Stromal cell of bone marrow (primary cell): Measurements from ENCODE around the gene GJD4.

Source experiments
- DNase-seq: peaks from one replicate; pipeline ENCODE4 v3.0.0-alpha.2; 2012; ENCODE audit warnings: low read depth

Gene GJD4, protein sequence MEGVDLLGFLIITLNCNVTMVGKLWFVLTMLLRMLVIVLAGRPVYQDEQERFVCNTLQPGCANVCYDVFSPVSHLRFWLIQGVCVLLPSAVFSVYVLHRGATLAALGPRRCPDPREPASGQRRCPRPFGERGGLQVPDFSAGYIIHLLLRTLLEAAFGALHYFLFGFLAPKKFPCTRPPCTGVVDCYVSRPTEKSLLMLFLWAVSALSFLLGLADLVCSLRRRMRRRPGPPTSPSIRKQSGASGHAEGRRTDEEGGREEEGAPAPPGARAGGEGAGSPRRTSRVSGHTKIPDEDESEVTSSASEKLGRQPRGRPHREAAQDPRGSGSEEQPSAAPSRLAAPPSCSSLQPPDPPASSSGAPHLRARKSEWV

DNA sequence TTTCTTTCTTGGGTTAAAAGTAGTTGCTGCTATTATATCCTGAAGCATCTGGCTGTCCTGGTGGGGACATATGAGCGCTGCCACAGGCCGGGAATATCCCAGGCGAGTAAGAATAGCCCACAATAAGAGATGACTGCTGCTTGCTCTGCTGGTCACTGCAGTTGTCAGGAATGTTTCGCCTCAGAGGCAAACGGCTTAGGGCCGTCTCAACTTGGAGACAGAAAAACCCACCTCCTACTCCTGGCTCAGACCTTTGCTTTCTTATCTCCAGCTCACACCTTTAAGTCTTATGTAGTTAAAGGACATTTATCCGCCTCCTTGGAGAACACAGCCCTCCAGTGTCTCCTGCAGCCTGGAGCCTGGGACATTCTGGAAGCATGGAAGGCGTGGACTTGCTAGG, at the start of gene GJD4:
Gene GJD4 (plus strand): TSS at position 151 of the 400 bp plus-strand sequence. CDS start 227 bp downstream, at position 378.
- DNase-seq, result no peak

DNA sequence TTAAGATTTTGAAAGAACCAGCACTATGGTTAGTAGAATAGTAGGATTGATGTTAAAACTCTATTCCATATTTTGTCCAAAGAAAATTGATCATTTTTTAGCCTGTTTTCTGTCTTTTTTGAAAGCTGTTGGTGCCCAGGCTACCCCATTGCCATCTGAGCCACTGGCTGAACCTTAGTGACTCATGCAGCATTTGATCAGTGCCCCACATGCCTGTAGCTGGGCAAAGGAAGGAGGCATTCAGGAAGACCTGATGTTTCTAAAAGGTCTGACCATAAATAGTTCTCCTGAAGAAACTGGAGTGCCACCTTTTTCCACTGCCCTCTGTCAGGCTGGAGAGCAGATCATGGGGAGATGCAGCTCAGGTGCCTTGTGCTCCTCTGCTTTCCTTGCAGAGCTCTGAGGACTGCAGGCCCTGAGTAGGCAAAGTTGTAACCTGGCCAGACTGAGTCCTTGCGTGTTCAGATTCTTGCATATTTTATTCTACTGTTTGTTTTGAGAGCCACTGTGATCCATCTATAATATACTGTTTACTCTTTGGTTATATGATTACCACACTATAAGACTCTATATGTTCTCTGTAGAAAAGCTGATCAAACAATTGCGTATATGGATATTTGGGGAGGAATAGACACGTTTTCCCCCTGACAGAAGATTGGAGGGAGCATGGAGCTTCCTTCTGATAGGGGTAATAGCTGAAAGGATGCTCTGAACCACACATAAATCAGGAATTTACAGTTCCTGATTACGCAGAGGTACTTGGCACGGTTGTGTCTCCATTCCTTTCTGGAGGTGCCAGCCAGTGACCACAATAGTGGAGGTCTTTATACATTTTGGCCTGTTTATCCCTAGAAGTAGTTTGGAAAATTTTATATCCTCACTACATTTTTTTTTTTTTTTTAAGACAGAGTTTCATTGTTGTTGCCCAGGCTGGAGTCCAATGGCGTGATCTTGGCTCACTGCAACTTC, 48.9 kb upstream of the GJD4 start:
- DNase-seq, result no peak

DNA sequence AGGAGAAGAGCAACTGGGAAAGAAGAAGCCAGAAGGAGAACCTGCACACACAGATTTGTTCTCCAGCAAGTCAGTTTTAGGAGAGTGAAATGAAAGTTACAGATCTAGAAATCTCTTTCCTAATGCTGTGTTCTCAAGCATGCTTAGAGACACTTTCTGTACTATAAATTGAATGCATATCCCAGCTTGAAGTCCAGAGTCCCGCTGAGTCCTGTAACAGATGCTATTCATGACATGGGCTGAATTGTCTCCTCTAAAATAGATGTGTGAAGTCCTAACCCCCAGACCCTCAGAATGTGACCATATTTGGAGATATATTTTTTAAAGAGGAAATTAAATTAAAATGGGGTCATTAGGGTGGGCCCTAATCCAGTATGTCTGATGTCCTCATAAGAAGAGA, 46.9 kb upstream of the GJD4 start:
- DNase-seq, result no peak

DNA sequence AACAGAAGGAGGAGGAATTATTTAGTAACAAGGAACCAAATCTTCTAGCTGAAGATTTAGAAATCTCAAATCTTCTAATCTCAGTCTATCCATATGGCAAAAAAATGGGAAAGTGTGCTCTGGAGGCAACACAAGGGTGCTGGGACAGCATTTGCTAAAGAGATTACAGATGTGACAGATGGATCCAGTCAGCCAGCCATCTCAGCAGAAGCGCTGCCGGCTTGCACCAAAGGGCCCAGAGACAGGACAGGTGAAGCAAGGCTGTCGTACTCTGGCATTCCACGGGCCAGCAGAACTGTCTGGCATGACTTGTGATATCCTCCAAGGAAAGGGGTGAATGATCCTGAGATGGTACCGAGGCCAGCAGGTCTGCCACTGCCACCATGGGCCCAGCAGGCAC, 45.7 kb upstream of the GJD4 start:
- no peak for DNase-seq

DNA sequence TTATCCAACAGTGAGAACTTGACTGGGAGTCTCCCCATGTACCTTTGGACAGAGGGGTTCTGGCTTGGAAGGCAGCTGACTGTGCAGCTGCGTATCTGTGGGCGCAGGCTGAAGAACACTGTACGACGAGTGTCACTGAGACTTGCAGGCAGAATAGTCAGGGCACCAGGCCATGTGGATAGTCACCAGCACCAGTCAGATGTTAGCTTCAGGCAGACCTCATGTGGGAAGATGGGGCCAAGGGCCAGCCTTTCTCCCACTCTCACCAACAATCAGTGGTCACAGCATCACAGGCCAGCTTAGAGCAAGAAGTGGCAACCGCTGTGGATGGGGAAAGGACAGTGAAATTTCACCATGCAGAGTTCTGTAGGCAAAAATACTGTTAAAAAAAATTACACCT, 43.4 kb upstream of the GJD4 start:
- no peak for DNase-seq

DNA sequence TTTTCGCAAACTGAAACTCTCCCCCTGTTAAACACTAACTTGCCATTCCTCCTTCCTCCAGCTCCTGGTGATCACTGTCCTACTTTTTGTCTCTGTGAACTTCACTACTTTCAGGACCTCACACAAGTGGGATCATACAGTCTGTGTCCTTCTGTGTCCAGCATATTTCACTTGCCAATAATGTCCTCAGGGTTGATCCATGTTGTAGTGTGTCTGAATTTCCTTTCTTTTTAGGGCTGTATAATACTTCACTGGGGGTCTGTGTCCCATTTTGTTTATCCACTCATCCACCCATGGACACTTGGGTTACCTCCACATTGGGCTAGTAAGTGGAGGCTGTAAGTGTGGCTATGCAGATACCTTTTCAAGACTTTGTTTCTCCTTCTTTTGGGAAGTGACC, 42.7 kb upstream of the GJD4 start:
- no peak for DNase-seq

DNA sequence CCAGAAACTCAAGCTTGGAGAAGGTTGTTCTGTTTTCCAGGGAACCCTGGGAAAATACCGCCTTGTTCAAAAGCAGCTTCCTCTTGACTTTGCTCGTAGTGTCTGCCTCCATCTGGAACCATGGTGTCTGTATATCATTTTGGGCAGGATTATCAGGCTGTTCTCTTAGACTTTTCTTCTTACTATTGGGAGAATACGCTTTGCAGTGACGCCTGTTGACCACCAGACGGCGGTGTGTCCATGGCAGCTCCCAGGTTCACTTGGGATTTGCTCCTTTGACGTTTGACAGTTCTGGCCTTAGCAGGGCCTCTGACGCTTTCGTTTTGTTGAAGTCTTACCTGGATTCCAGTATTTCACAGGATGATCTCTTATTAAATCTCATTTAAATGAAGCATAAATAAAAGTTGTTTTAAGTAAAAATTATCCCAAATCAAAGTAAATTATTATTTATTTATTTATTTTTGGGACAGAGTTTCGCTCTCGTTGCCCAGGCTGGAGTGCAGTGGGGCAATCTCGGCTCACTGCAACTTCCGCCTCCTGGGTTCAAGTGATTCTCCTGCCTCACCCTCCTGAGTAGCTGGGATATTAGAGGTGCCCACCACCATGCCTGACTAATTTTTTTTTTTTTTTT, 41.8 kb upstream of the GJD4 start:
- DNase-seq, result peak; percentile 58

DNA sequence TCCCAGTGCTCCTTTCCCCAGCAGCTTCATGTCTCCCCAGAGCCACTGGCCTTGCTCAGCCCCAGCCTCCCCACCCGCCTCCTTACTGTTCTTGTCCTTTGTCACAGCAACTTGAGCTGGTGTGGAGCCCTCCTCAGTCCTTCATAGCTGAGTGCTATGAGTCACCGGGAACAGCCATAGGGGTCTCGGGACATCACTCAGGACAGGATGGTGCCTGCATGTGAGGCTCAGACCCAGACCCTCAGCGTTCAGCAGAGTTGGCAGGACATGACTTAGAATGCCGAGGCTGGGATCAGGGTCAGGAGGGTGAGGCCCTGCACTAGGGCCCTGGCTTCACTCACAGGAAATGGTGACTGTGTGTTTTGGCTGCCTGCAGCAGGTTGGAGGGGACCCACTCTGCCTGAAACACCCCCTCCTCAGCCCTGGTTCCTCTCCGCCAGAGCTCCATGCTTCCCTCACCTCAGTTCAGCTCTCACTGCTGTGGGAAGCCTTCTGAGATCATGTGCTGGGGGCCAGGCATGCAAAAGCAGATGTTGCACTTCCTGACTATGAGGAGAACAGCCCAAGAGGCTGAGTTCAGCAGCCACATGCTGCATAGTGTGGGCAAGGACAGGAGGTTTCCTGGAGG, 40.7 kb upstream of the GJD4 start:
- DNase-seq, result no peak

DNA sequence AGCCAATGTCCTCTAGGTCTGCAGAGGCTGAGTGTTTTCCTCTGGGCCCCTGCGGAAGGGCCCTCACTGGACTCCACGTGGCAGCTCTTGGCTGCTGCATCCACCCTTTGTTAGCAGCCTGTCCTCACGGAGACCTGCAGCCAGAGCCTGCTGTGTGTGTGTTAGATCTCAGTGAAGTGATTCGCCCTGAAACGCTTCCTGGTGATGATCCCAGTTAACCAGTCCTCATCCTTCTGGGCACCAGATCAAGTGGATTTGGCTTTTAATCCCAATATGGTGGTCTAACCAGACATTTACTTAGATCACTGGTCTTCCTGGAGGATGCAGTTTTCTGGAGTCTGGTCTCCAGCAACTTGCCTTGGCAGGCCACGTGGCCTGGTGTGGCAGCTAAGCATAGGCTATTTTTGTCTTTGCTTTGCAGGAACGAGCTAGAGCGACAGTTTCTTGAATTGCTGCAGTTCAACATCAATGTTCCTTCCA, 39.5 kb upstream of the GJD4 start:
- no peak for DNase-seq

DNA sequence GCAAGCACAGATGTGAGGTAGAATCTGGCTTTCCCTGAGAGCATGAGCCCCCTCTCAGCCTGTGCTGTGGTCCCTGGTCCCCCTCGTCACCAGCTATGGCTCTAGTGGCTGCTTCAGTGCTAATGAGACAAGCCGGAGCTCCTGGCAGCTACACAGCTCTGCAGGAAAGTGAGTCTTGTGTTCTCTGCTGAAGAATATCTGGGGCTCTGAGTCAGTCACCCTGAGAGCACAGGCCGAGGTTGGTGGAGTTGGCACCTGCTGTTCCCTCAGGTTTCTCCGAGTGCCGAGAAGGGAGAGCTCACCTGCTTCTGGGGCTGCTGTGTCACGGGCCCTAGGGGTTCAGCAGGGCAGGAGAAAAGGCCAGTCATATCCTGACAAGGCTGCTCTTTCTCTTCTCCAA, 37.2 kb upstream of the GJD4 start:
- DNase-seq, result no peak

DNA sequence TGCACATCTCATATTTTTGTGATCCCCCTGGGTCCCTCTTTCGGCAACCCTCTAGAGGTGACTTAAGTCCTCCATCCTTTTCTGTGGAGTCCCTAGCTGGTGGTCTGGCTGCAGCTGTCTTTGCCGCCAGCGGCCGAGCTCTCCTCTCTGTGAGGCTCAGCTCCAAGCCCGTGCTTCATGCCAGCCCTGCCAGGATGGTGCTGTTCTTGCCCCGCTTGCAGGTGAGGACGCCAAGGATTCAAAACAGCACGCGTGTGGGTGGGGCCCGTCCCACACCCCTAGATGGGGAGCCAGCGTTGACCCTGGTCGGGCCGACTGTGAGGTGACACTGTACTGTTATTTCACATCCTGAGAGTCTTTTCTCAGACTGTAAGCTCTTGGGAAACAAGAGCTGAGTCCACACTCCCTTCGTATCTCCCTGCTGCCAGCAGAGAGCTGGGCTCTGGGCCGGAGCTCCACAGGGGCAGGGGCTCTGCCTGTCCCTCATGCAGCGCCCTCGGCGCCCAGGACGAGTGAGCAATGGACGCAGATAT, 36.6 kb upstream of the GJD4 start:
- DNase-seq, result no peak

DNA sequence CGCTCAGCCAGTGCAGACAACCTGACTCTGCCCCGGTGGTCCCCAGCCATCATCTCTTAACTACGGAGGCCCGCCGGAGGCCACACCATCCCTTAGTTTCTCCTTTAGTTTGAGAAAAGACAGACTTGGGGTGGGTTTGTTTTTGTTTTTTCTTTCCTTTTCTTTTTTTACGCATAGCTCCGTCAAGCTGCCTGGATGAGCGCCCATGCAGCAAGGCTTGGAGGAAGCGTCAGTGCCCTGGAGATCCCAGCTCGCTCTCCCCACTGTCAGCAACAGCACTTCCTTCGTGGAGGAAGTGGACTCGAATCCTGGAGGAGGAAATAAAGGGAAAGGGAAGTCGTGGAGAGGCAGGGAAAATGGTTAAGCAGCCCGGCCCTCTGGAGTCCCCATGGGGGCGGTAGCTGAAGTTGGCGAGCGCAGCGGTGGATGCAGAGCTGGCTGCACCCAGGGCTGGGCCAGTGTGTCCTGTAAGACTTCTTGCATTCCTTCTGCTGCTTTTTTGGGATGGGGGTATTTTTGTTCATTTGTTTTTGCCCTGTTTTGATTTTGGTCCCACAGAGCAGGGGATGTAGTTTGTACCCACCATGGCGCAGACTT, 35.9 kb upstream of the GJD4 start:
- no peak for DNase-seq

DNA sequence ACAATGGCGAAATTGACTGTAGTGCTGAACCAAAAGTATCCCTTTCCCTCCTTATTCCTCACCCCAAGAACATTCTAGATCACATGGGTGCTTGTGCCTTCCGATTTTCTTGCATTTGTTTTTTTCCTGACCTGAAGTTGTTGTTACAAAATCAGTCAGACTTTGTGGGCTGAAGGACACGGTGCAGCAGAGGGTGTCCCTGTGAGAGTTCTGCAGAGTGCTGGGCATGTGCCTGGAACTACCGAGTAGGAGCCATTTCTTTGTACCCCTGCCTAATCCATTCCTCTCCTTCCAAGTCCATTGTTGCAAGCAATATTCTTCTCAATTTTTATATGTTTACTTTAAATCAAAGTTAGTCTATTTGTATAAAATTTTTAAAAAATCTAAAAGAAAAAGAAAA, 35.3 kb upstream of the GJD4 start:
- no peak for DNase-seq

DNA sequence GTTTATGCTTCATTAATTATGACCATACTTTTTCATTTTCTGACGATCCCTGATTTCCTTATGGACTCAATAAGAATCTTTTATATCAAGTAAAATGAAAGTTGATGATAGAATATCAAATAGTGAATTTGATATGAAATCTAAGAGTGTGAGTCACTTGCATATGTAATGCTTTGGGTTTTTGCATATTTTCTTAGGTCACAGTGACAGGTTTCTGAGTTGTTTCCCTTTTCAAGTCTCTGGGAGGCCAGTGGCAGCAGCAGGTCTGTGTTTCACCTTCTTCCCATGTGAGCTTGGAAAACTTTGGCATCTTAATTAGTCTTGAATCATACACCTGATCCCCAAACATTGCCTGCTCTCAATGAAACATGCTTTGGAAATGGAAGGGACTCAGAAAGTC, 34.7 kb upstream of the GJD4 start:
- no peak for DNase-seq

DNA sequence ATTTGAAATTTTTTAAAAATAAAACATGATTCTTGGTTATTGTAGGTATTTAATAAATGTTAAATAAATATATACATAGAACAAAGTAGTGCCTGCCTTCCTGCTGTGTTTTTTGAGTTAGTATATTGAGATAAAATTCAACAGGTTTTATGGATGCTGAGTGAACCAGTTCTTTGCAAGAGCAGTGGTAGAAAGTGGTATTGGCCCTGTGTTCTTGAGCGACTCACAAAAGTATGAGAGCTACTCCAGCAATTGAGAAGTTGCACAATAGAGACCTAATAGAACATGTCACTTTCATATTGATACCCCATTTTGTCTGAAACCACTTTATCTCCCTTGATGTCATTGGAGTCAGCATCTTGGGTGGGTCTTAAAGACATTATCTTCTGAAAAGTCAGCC, 32.6 kb upstream of the GJD4 start:
- no peak for DNase-seq

DNA sequence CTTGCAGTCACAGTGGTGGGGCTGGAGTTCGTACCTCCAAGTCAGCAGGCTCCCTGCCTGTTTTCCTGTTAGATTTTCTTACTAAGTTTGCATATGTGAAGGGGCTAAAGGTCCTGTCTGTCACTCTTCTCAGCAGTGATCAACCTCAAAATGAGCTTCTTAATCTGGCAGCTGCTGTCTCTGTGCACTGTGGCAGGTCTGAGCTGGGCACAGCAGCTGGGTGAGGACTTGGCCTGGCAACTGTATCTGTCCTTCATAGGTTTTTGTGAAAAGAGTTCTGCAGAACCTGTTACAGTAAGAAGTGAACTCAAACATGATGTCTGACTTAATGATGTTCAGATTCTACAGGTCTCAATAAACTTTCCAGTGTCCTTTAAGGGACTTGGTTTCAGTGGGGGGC, 31.3 kb upstream of the GJD4 start:
- no peak for DNase-seq

DNA sequence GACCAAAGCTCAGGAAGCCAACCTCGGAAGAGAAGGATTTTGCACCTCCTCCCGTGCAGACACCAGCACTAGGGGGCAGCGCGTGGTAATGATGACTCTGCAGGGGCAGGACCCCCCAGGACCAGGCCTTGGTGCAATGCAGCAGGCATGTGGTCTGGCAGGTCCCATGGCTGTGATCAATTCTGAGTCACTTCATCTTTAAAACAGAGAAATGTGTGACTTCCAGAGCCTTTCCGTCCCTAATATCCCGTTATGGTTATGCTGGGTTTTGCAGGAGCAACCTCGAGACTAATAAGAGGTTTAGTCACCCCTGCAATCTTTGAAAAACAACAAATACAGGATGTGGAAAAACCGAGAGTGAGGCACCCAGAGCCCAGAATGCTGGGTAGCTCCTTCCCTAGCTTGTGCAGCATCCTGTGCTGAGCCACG, 30.2 kb upstream of the GJD4 start:
- peak; percentile 94 for DNase-seq

DNA sequence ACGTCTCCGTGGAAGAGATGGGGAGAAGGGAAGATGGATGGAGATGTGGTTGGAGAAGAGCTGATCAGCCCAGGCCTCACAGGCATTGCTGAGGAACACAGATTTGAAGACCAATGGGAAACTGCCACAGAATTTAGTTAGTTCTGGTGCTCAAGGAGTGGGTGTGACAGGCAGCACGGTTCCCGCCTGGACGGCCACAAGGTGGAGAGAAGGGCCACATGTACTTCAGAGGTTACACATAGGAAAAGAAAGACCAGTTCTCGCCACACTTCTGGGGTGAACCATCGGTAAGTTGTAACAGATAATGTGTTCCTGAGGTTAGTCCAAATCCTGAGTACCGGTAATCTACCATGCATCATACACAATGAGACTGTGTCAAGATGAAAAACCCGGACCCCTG, 29.5 kb upstream of the GJD4 start:
- no peak for DNase-seq

DNA sequence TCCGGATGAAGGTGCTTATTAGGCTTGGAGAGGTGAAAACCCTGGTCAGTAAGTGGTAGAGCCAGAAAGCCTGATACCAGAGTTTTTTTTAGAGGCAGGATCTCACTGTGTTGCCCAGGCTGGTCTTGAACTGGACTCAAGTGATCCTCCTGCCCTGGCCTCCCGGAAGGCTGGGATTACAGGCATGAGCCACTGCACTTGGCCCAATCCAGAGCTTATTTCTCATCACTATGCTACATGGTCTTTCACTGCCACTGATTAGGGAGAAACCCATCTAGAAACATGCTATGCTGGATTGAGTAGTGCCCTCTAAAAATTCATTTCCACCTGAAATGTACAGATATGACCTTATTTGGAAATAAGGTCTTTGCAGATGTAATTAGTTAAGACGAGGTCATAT, 28.4 kb upstream of the GJD4 start:
- no peak for DNase-seq

DNA sequence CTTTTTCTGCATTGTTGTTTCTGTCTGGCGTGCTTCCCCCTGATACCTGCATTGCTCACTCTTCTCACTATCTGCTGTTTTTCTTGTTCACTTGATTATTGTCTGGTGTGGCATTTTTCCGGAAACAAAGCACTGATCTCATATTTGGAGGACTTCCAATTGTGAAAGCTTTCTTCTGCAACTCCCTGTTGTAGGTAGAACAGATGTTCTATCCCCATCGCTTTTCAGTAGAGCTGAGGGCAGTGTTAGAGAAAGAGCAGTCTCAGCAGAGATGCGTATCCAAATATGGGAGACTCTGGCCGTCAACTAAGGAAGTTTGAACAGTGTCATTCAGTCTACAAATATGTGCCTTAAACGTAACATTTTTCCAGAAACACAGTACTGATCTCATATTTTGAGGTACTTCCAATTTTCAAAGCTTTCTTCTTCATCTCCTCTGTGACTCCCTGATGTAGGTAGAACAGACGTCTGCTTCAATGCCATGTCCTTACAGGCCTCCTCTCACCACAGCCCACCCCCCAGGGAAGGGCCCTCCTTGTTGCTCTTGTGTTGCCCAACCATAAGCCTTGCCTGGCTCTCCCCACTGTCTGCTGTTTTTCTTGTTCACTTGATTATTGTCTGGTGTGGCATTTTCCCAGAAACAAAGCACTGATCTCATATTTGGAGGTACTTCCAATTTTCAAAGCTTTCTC, 27.1 kb upstream of the GJD4 start:
- no peak for DNase-seq

DNA sequence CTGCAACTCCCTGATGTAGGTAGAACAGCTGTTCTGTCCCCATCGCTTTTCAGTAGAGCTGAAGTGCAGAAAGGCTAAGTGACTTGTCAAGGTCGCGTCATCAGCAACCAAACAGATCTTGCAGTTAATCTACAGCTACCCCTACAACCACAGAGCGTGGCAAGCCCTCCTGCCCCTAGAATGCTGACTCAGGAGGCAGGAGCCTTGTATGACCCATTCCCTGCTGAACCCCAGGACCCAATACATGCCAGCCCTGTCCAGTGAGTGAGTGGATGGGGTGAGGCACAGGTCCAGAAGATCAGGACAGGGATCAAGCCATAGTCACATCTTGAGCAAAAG, 26.6 kb upstream of the GJD4 start:
- no peak for DNase-seq
